ENCODE measurements around the gene BAHCC1.
A peak's percentile ranks its signal among the peaks of the same experiment; 100 is the strongest.

BAHCC1 gene

GRCh38 chr17:81386646-81387099, 8.6 kb upstream of the BAHCC1 start:
- no peak for DNase-seq (ENCODE audit: low read depth in 2 of 2)

- peak; percentile 36 to 41 for DNase-seq (ENCODE audit: low read depth in 2 of 2)
These were observed 7.9 kb upstream of the BAHCC1 start for GRCh38 chr17:81387100-81388090.

- DNase-seq (ENCODE audit: low read depth in 2 of 2), result no peak
These were observed 7.1 kb upstream of the BAHCC1 start for GRCh38 chr17:81388091-81388611.

GRCh38 chr17:81388612-81389367, 6.5 kb upstream of the BAHCC1 start:
- no peak for DNase-seq (ENCODE audit: low read depth in 2 of 2)

GRCh38 chr17:81389585-81389984, 5.7 kb upstream of the BAHCC1 start:
- DNase-seq (ENCODE audit: low read depth in 2 of 2), result no peak

GRCh38 chr17:81390029-81390872, 5.0 kb upstream of the BAHCC1 start:
- DNase-seq (ENCODE audit: low read depth in 2 of 2), result no peak

GRCh38 chr17:81390873-81391255, 4.4 kb upstream of the BAHCC1 start:
- no peak for DNase-seq (ENCODE audit: low read depth in 2 of 2)

- DNase-seq (ENCODE audit: low read depth in 2 of 2), result no peak
These were observed 3.8 kb upstream of the BAHCC1 start for GRCh38 chr17:81391293-81391935.

GRCh38 chr17:81391936-81392908, 3.0 kb upstream of the BAHCC1 start:
- no peak for DNase-seq (ENCODE audit: low read depth in 2 of 2)

- no peak for DNase-seq (ENCODE audit: low read depth in 2 of 2)
These were observed 2.2 kb upstream of the BAHCC1 start for GRCh38 chr17:81392909-81393654.

GRCh38 chr17:81393684-81394376, 1.4 kb upstream of the BAHCC1 start:
- DNase-seq (ENCODE audit: low read depth in 2 of 2), result peak; percentile 73 to 86

- no peak for DNase-seq (ENCODE audit: low read depth in 2 of 2)
These were observed 808 bp upstream of the BAHCC1 start for GRCh38 chr17:81394377-81394920.

- DNase-seq (ENCODE audit: low read depth in 2 of 2), result no peak
These were observed 482 bp downstream of the BAHCC1 start for GRCh38 chr17:81395600-81396277.

- no peak for DNase-seq (ENCODE audit: low read depth in 2 of 2)
These were observed 1.0 kb downstream of the BAHCC1 start for GRCh38 chr17:81396278-81396721.

GRCh38 chr17:81396722-81397313, 1.6 kb downstream of the BAHCC1 start:
- peak in 1 of 2 donors; percentile 11 for DNase-seq (ENCODE audit: low read depth in 2 of 2)

GRCh38 chr17:81397314-81398175, 2.3 kb downstream of the BAHCC1 start:
- DNase-seq (ENCODE audit: low read depth in 2 of 2), result no peak

Data from stimulated activated CD4-positive, alpha-beta T cell treated with anti-CD3 and anti-CD28 coated beads, Interleukin-15, amount 100 ng/mL, for 48 hours (primary cell).